Measurements from ENCODE around the gene UPF3A. TPM values are rescaled to one million over a fixed set of nuclear protein-coding genes. Genes with fewer than 3 reads are reported as not detected.

Gene UPF3A
- total and polyA plus RNA-seq, 9 of the 15 experiments (the other 6 are each of a cell fraction or from before 2014, with no cell fraction given), result 15.6 to 76.5 (median 40.9) TPM

- TF ChIP-seq, protein P1, sequence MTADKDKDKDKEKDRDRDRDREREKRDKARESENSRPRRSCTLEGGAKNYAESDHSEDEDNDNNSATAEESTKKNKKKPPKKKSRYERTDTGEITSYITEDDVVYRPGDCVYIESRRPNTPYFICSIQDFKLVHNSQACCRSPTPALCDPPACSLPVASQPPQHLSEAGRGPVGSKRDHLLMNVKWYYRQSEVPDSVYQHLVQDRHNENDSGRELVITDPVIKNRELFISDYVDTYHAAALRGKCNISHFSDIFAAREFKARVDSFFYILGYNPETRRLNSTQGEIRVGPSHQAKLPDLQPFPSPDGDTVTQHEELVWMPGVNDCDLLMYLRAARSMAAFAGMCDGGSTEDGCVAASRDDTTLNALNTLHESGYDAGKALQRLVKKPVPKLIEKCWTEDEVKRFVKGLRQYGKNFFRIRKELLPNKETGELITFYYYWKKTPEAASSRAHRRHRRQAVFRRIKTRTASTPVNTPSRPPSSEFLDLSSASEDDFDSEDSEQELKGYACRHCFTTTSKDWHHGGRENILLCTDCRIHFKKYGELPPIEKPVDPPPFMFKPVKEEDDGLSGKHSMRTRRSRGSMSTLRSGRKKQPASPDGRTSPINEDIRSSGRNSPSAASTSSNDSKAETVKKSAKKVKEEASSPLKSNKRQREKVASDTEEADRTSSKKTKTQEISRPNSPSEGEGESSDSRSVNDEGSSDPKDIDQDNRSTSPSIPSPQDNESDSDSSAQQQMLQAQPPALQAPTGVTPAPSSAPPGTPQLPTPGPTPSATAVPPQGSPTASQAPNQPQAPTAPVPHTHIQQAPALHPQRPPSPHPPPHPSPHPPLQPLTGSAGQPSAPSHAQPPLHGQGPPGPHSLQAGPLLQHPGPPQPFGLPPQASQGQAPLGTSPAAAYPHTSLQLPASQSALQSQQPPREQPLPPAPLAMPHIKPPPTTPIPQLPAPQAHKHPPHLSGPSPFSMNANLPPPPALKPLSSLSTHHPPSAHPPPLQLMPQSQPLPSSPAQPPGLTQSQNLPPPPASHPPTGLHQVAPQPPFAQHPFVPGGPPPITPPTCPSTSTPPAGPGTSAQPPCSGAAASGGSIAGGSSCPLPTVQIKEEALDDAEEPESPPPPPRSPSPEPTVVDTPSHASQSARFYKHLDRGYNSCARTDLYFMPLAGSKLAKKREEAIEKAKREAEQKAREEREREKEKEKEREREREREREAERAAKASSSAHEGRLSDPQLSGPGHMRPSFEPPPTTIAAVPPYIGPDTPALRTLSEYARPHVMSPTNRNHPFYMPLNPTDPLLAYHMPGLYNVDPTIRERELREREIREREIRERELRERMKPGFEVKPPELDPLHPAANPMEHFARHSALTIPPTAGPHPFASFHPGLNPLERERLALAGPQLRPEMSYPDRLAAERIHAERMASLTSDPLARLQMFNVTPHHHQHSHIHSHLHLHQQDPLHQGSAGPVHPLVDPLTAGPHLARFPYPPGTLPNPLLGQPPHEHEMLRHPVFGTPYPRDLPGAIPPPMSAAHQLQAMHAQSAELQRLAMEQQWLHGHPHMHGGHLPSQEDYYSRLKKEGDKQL (CRISPR knock-in tag; IDR thresholded peaks at IDR 0.05; ENCODE audit: borderline replicate concordance), result no peak
- TF ChIP-seq, protein P2, sequence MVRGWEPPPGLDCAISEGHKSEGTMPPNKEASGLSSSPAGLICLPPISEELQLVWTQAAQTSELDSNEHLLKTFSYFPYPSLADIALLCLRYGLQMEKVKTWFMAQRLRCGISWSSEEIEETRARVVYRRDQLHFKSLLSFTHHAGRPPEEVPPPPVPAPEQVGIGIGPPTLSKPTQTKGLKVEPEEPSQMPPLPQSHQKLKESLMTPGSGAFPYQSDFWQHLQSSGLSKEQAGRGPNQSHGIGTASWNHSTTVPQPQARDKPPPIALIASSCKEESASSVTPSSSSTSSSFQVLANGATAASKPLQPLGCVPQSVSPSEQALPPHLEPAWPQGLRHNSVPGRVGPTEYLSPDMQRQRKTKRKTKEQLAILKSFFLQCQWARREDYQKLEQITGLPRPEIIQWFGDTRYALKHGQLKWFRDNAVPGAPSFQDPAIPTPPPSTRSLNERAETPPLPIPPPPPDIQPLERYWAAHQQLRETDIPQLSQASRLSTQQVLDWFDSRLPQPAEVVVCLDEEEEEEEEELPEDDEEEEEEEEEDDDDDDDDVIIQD (CRISPR knock-in tag; IDR thresholded peaks at IDR 0.05), result no peak
- TF ChIP-seq ZSCAN29 (IDR thresholded peaks at IDR 0.05) (no peak; the same call in 1 of the 2 replicates), MBD2 (IDR thresholded peaks at IDR 0.05; ENCODE audit: borderline replicate concordance, low read depth) (0 out of 2 replicates have a peak, but pooled peaks have one; percentile 15), ZNF3 (CRISPR knock-in tag; IDR thresholded peaks at IDR 0.05) (no peak), CREB1 (IDR thresholded peaks at IDR 0.05) (no peak), CREB1 (CRISPR knock-in tag; IDR thresholded peaks at IDR 0.05) (no peak), COPS2 (conservative IDR thresholded peaks at IDR 0.05) (no peak), ZNF347 (CRISPR knock-in tag; IDR thresholded peaks at IDR 0.05; ENCODE audit: low read depth) (no peak), PTTG1 (tag; IDR thresholded peaks at IDR 0.05; ENCODE audit: low read depth) (no peak), NFRKB (IDR thresholded peaks at IDR 0.05; ENCODE audit: low read depth) (no peak; the same call in 1 of the 2 replicates), MTA1 (IDR thresholded peaks at IDR 0.05; ENCODE audit: borderline replicate concordance) (no peak), ZNF41 (CRISPR knock-in tag; conservative IDR thresholded peaks at IDR 0.05) (no peak), ETS1 (conservative IDR thresholded peaks at IDR 0.05; ENCODE audit: control insufficient read depth, low read depth, low read length) (no peak), ZC3H4 (CRISPR knock-in tag; IDR thresholded peaks at IDR 0.05; ENCODE audit: borderline replicate concordance) (no peak), POLR2AphosphoS5 (IDR thresholded peaks at IDR 0.05; ENCODE audit: control insufficient read depth, insufficient read depth, low read depth, low read length) (no peak), SMARCC2 (IDR thresholded peaks at IDR 0.05; ENCODE audit: low read depth) (no peak), CXXC5 (CRISPR knock-in tag; IDR thresholded peaks at IDR 0.05) (peak; percentile 22), NBN (IDR thresholded peaks at IDR 0.05; ENCODE audit: low read depth) (no peak), ATF3 (IDR thresholded peaks at IDR 0.05) (no peak), ATF3 (CRISPR knock-in tag; conservative IDR thresholded peaks at IDR 0.05) (no peak)
Observed at GRCh38 chr13:114282041-114282670, 755 bp downstream of the UPF3A start (continued).

Measured in K562 (cell line).